ENCODE results near the gene RBM4B.

DNA sequence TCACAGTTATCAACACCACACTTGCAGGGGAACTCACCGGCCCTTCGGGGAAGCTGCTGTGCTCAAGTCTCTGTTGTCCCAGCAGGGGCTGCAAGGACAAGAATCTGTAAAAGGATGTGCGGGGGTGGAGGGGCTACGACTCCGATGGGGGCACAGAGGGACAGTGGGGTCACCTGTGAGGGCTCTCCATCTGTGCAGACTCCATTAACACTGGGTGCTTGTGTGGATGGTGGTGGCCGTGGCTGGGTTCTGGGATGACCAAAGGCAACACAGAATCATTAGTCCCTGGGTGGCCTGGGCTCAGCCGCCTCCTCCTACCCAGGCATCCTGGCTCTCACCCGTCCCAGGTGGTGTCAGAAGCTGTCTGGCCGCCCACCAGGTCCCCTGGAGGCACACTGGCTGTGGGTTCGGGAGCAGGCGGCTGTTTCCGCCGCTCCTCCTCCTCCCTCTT, 10.2 kb upstream of the RBM4B start:
- no peak for TF ChIP-seq EZH2phosphoT487 (IDR thresholded peaks at IDR 0.05; ENCODE audit: low read length)
- TF ChIP-seq, protein P1, sequence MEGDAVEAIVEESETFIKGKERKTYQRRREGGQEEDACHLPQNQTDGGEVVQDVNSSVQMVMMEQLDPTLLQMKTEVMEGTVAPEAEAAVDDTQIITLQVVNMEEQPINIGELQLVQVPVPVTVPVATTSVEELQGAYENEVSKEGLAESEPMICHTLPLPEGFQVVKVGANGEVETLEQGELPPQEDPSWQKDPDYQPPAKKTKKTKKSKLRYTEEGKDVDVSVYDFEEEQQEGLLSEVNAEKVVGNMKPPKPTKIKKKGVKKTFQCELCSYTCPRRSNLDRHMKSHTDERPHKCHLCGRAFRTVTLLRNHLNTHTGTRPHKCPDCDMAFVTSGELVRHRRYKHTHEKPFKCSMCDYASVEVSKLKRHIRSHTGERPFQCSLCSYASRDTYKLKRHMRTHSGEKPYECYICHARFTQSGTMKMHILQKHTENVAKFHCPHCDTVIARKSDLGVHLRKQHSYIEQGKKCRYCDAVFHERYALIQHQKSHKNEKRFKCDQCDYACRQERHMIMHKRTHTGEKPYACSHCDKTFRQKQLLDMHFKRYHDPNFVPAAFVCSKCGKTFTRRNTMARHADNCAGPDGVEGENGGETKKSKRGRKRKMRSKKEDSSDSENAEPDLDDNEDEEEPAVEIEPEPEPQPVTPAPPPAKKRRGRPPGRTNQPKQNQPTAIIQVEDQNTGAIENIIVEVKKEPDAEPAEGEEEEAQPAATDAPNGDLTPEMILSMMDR (IDR thresholded peaks at IDR 0.05; ENCODE audit: low read length), result no peak
